Measurements from ENCODE around the gene ANKRD12.

DNA sequence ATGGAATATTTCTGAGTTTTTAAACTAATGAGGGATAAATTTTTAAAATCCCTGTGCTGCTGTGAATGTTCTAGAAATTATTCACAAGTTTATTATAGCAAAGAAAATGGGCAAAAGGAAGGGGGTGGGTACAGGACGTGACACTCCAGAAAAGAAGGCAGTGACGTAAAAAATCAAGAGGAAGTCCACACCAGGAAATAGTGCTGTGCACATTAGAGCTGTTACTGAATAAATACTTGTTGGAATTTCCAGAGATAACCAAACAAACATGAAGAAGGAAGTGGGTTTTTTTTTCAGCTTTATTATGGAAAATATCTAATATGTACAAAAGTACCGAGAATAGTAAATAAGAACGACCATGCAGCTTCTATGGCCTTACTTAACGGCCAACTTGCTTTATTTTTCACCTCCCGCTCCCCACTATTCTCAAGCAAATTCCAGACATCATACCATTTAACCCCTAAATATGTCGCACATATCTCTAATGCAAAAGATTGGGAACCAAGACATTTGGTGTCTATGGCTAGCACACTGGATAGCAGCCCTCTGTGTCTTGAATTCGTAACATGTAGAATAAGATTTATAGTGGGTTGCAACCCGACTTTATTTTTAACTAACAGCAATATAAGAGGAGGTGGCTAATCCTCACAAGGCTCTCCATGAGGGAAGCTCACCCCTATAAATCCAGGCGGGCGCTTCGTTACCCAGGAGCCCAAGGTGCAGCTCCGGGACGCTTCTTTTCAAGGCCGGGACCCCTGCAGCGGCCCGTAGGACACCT lies 34.7 kb upstream of the ANKRD12 start:
- TF ChIP-seq, protein P1, sequence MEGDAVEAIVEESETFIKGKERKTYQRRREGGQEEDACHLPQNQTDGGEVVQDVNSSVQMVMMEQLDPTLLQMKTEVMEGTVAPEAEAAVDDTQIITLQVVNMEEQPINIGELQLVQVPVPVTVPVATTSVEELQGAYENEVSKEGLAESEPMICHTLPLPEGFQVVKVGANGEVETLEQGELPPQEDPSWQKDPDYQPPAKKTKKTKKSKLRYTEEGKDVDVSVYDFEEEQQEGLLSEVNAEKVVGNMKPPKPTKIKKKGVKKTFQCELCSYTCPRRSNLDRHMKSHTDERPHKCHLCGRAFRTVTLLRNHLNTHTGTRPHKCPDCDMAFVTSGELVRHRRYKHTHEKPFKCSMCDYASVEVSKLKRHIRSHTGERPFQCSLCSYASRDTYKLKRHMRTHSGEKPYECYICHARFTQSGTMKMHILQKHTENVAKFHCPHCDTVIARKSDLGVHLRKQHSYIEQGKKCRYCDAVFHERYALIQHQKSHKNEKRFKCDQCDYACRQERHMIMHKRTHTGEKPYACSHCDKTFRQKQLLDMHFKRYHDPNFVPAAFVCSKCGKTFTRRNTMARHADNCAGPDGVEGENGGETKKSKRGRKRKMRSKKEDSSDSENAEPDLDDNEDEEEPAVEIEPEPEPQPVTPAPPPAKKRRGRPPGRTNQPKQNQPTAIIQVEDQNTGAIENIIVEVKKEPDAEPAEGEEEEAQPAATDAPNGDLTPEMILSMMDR (IDR thresholded peaks at IDR 0.05), result peak in 1 of 6 experiments; percentile 5
- peak in 1 of 2 donors; percentile 53 for TF ChIP-seq POLR2AphosphoS5 (IDR thresholded peaks at IDR 0.05)
- TF ChIP-seq EP300 (IDR thresholded peaks at IDR 0.05), result peak in 2 of 4 donors; percentile 60 to 61

Data from upper lobe of left lung (tissue), 4 donors.